ENCODE results near the gene ZIC1. TPM values are rescaled to one million over a fixed set of nuclear protein-coding genes. Genes with fewer than 3 reads are reported as not detected.
A peak's percentile ranks its signal among the peaks of the same experiment; 100 is the strongest.

ZIC1 gene
- polyA plus RNA-seq, 1 donor (not counting 4 experiments of a cell fraction or from before 2014, with no cell fraction given), result not detected

DNA sequence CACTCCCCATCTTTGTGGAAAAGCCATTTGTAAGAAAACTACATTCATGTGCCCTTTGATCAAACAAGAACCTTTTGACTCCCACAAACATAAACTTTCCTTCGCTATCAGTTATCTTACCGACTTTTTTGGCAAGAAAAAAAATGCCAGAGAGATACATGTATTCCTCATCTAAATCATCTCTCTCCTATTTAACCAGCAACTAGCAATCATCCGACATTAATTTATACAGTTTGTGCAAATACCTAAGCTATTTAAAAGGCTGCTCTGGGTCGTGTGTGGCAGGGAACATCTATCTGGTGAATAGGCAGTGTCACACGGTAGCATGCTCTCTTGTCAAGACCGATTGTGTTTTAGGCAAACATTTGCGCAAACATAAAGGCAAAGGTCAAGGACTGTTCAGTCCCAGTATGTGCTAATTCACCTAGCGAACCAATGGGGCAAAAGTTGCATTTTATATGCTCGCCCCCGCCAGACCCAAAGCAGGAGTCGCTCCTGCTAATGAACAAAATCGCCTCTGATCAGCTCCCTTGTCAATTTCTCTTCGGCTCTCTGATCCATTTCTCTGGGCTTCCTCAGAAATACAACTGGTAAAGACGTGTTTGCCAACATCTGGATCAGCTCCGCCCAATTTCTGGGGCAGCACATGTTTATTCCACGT lies 40.5 kb upstream of the ZIC1 start:
- TF ChIP-seq, protein P1, sequence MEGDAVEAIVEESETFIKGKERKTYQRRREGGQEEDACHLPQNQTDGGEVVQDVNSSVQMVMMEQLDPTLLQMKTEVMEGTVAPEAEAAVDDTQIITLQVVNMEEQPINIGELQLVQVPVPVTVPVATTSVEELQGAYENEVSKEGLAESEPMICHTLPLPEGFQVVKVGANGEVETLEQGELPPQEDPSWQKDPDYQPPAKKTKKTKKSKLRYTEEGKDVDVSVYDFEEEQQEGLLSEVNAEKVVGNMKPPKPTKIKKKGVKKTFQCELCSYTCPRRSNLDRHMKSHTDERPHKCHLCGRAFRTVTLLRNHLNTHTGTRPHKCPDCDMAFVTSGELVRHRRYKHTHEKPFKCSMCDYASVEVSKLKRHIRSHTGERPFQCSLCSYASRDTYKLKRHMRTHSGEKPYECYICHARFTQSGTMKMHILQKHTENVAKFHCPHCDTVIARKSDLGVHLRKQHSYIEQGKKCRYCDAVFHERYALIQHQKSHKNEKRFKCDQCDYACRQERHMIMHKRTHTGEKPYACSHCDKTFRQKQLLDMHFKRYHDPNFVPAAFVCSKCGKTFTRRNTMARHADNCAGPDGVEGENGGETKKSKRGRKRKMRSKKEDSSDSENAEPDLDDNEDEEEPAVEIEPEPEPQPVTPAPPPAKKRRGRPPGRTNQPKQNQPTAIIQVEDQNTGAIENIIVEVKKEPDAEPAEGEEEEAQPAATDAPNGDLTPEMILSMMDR (optimal IDR thresholded peaks at IDR 0.05 in 1 of 3, IDR thresholded peaks at IDR 0.05 in 1 of 3, conservative IDR thresholded peaks at IDR 0.05 in 1 of 3; ENCODE audit: extremely low read depth in 1 of 3, insufficient read depth in 2 of 3, low read length in 3 of 3), result no peak
- TF ChIP-seq EZH2 (IDR thresholded peaks at IDR 0.05; ENCODE audit: low read length), result peak; percentile 11
- H3K4me3 ChIP-seq (ENCODE audit: control insufficient read depth in 2 of 3, extremely low read depth in 1 of 3, insufficient read depth in 2 of 3, low read depth in 1 of 3, low read length in 3 of 3), result no peak overlapping the region
- H3K9me1 ChIP-seq (ENCODE audit: control insufficient read depth, extremely low read depth, insufficient read depth, low read length), result no peaks in the 10 kb centered on the region
- no peak overlapping the region for H3K9ac ChIP-seq (ENCODE audit: control insufficient read depth, extremely low read depth, insufficient read depth, low read length)
- H3K27me3 ChIP-seq (ENCODE audit: control insufficient read depth, extremely low read depth, insufficient read depth, low read length), result peaks cover 61% of the 10 kb centered on the region
- H3K36me3 ChIP-seq (ENCODE audit: control insufficient read depth in 2 of 2, extremely low read depth in 1 of 2, insufficient read depth in 2 of 2, low read length in 2 of 2), result no peaks in the 10 kb centered on the region
- no peaks in the 10 kb centered on the region for H4K20me1 ChIP-seq (ENCODE audit: control insufficient read depth, extremely low read depth, insufficient read depth, low read length)
- no peaks in the 10 kb centered on the region for H3K9me3 ChIP-seq (ENCODE audit: control insufficient read depth, low read depth, low read length)
- dilution Hi-C loops (cut with MboI; ENCODE audit: extremely low pct_ligation_motif_present, low sequenced_read_pairs), result no loop called here
- H3K4me2 ChIP-seq (ENCODE audit: control insufficient read depth, extremely low read depth, insufficient read depth, low read depth, low read length), result no peak overlapping the region
- no peak for FAIRE-seq
- DNase-seq (ENCODE audit: low read depth, low spot score), result no peak
- no peak overlapping the region for H3K27ac ChIP-seq (ENCODE audit: control insufficient read depth, insufficient read depth, low read length)
- no peak overlapping the region for H2AFZ ChIP-seq (ENCODE audit: control insufficient read depth, low read length)
- H3K4me1 ChIP-seq (ENCODE audit: control insufficient read depth, extremely low read depth, insufficient read depth, low read length), result no peaks in the 10 kb centered on the region
- H3K79me2 ChIP-seq (ENCODE audit: control insufficient read depth, insufficient read depth, low read length), result no peaks in the 10 kb centered on the region

DNA sequence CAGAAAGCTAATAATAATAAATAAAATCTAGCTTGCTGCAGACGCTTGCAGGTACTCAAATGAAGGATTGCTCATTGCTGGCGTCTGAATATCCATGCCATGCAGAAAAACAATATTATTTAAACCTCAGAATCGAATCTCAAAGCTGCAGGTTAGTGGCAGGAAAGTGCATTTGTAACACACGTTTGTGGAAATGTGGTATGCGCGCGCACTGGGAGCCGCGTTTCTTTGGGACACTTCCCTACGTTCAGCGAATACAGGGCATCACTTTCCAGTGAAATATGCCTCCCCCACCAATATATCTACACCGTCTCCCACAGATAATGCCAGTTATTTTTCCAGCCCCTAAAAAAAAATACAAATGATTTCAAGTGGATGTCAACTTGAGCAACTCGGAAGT lies 39.9 kb upstream of the ZIC1 start:
- Histone ChIP-seq H3K4me1 (ENCODE audit: control insufficient read depth, extremely low read depth, insufficient read depth, low read length) (no peaks in the 10 kb centered on the region), H4K20me1 (ENCODE audit: control insufficient read depth, extremely low read depth, insufficient read depth, low read length) (no peaks in the 10 kb centered on the region), H3K9me3 (ENCODE audit: control insufficient read depth, low read depth, low read length) (no peaks in the 10 kb centered on the region), H3K79me2 (ENCODE audit: control insufficient read depth, insufficient read depth, low read length) (no peaks in the 10 kb centered on the region), H3K27me3 (ENCODE audit: control insufficient read depth, extremely low read depth, insufficient read depth, low read length) (peaks cover 61% of the 10 kb centered on the region), H3K4me3 (ENCODE audit: control insufficient read depth in 2 of 3, extremely low read depth in 1 of 3, insufficient read depth in 2 of 3, low read depth in 1 of 3, low read length in 3 of 3) (no peak overlapping the region), H3K9me1 (ENCODE audit: control insufficient read depth, extremely low read depth, insufficient read depth, low read length) (no peaks in the 10 kb centered on the region), H3K9ac (ENCODE audit: control insufficient read depth, extremely low read depth, insufficient read depth, low read length) (no peak overlapping the region), H2AFZ (ENCODE audit: control insufficient read depth, low read length) (no peak overlapping the region), H3K27ac (ENCODE audit: control insufficient read depth, insufficient read depth, low read length) (no peak overlapping the region), H3K4me2 (ENCODE audit: control insufficient read depth, extremely low read depth, insufficient read depth, low read depth, low read length) (no peak overlapping the region), H3K36me3 (ENCODE audit: control insufficient read depth in 2 of 2, extremely low read depth in 1 of 2, insufficient read depth in 2 of 2, low read length in 2 of 2) (no peaks in the 10 kb centered on the region)
- TF ChIP-seq EZH2 (IDR thresholded peaks at IDR 0.05; ENCODE audit: low read length), result peak; percentile 44
- TF ChIP-seq, protein P1 (optimal IDR thresholded peaks at IDR 0.05 in 1 of 3, IDR thresholded peaks at IDR 0.05 in 1 of 3, conservative IDR thresholded peaks at IDR 0.05 in 1 of 3; ENCODE audit: extremely low read depth in 1 of 3, insufficient read depth in 2 of 3, low read length in 3 of 3), result no peak
- dilution Hi-C loops (cut with MboI; ENCODE audit: extremely low pct_ligation_motif_present, low sequenced_read_pairs), result no loop called here
- DNase-seq (ENCODE audit: low read depth, low spot score), result no peak
- FAIRE-seq, result no peak

Measured in keratinocyte (primary cell).